Measurements from ENCODE around the gene MICALL1. TPM values are rescaled to one million over a fixed set of nuclear protein-coding genes. Genes with fewer than 3 reads are reported as not detected.
"Not testable (repeated sequence)": the region's sequence is repeated elsewhere in the genome, so short reads cannot be mapped to it uniquely, and the experiment has no call there.

MICALL1 gene
- total RNA-seq, 1 donor from 2014 or later, result 36.4 TPM

DNA sequence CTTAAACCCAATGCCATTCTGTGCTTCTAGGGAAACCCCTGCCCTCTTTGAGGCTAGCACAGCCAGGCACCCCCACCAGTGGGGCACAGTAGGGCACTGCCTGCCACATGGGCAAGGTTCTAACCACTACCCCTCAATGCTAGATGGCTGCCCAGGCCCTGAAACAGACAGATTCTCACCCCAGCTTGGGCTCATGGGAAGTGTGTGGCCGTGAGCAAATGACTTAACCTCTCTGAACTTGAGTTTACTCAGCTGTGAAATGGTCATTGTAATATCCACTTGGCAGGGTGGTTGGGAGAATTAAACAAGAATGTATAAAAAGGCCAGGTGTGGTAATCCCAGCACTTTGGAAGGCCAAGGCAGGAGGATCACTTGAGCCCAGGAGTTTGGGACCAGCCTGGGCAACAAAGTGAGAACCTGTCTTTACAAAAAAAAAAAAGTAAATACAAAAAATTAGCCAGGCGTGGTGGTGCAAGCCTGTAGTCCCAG lies 24.9 kb downstream of the MICALL1 start:
- peak; percentile 35 for DNase-seq

GRCh38 chr22:37931893-37932389 lies 25.8 kb downstream of the MICALL1 start:
- DNase-seq, result no peak

DNA sequence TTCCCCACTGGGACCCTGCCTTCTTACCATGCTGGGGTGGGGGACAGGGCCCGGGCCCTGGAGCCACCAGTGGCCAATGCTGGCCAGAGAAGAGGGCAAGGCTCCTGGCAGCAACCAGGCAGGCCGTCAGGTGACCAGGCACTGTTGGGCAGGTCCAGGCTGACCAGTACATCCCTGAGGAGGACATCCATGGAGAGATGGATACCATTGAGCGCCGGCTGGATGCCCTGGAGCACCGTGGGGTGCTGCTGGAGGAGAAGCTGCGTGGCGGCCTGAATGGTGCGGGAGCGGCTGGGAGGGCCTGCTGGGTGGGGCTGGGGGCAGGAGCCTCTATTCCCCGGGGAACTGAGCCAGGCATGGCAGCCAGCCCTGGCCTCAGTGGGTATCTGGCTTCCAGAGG lies 26.3 kb downstream of the MICALL1 start:
- DNase-seq, result no peak

GRCh38 chr22:37932821-37933578 lies 26.9 kb downstream of the MICALL1 start:
- no peak for DNase-seq

DNA sequence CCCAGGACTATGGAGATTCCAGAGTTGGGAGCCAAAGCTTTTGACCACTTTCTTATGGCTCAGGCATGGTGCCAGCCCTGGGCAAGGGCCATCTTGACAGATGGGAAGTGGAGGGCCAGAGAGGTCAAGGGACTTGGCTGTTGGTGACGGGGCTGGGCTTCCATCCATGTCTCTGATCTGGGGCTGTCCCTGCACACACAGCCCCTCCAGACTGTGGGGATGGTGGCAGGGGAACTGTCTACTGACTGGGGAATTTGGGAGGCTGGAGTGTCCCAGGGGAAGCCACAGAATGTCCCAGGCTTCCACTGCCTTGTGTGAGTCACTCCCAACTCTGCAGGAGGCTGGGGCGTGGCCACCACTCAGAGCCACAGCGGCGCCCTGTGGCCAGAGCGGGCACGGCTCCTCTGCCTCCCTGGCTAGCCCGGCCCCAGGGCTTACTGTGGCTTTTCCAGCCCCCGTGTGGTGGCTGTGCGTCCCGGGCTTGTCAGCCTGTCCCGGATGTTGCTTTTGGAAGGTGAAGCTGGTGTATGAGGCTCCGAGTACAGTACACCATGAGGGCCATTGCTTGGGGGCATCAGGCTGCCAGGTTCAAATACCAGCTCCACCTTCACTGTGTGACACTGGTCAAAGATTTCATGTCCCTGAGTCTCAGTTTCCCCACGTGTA lies 27.7 kb downstream of the MICALL1 start:
- peak; percentile 94 for DNase-seq

DNA sequence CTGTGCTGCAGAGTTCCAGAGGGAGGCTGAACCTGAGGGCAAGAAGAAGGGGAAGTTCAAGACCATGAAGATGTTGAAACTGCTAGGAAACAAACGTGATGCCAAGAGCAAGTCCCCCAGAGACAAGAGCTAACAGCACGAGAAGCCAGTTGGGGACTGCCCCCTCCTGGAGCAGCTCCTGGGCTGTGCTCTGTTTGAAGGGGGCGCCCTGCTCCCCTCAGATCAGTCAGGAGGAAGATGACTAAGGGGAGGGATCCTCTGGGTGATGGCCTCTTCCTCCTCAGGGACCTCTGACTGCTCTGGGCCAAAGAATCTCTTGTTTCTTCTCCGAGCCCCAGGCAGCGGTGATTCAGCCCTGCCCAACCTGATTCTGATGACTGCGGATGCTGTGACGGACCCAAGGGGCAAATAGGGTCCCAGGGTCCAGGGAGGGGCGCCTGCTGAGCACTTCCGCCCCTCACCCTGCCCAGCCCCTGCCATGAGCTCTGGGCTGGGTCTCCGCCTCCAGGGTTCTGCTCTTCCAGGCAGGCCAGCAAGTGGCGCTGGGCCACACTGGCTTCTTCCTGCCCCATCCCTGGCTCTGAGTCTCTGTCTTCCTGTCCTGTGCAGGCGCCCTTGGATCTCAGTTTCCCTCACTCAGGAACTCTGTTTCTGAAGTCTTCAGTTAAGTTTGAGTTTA lies 34.7 kb downstream of the MICALL1 start:
- DNase-seq, result peak; percentile 60

DNA sequence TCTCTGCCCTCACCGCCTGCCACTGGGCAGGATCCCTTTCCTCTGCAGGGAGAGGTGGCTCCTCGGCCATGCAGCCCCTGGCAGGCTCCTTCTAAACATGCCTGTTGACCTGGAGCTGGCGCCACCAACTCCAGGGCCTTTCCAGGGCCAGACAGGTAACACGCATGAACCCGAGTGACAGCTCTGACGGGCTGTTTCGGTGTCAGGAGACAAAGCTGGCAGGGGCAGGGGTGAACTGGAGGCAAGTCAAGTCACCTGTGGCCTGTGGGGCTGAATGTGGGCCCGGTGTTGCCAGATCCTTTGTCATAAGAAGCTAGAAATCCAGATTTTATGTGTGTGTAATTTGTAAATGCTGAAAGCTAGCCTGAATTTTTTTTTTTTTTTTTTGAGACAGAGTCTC lies 36.0 kb downstream of the MICALL1 start:
- no peak for DNase-seq

GRCh38 chr22:37943136-37943824 lies 37.2 kb downstream of the MICALL1 start:
- DNase-seq, result no peak

GRCh38 chr22:37943825-37944198 lies 37.7 kb downstream of the MICALL1 start:
- no peak for DNase-seq

DNA sequence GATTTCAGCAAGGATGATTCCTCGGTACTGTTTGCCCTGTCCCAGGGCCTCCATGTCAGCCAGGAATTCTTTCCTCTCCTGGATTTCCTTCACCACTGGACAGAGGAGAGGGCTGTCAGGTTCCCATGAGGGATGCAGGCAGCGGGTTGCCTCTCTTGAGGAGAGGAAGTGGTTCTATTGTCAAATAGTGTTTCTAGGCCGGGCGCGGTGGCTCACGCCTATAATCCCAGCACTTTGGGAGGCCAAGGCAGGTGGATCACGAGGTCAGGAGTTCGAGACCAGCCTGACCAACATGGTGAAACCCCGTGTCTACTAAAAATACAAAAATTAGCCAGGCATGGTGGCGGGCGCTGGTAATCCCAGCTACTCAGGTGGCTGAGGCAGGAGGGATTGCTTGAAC lies 38.3 kb downstream of the MICALL1 start:
- not testable (repeated sequence) for DNase-seq

DNA sequence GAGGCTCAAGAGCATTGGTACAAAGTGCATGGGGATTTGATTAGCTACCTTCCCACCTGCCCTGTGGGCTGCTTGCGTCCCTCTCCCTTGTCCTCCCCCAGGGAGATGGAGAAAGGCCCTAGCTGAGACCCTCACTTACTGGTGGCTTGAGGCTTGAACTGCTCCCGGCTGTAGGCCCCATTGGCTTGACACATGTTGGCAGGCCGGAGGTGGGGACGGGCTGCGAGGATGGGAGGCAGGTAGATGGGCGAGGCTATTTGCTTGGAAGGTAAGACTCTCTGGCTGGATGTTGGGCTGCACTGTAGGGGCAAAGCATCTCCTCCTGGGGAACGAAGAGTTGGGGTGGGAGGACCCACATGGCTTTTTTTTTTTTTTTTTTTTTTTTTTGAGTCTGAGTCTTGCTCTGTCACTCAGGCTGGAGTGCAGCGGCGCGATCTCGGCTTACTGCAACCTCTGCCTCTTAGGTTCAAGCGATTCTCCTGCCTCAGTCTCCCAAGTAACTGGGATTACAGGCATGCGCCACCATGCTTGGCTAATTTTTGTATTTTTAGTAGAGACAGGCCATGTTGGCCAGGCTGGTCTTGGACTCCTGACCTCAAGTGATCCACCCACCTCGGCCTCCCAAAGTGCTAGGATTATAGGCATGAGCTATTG lies 41.2 kb downstream of the MICALL1 start:
- DNase-seq, result not testable (repeated sequence)

DNA sequence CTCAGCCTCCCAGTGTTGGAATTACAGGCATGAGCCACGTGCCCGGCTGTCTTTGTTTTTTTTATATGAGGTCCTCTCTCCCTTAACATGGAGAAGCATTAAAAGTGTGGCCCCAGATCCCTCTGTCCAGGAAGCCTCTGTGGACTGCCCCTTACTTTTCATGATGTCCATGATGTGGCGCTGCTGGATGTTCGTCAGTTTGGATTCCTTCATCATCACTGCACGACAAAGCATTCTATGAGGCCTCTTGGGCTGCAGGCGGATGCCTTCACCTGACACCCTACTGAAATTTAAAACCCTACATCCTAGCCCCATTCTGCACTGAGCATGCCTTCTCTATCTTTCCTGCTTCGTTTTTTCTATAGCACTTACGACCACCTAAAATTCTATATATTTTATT lies 45.2 kb downstream of the MICALL1 start:
- DNase-seq, result peak; percentile 23

DNA sequence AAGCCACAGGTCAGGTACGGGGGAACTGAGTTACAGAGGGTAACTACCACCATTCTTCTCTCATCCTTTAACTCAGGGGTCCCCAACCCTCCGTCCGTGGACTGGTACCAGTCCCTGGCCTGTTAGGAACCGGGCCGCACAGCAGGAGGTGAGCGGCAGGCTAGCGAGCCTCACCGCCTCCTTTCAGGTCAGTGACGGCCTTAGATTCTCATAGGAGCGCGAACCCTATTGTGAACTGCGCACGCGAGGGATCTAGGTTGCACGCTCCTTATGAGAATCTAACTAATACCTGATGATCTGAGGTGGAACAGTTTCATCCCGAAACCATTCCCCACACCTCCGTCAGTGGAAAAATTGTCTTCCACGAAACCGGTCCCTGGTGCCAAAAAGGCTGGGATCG lies 46.5 kb downstream of the MICALL1 start:
- DNase-seq, result not testable (repeated sequence)

GRCh38 chr22:37953062-37953436 lies 47.0 kb downstream of the MICALL1 start:
- DNase-seq, result no peak

- DNase-seq, result peak; percentile 97
These were observed 47.5 kb downstream of the MICALL1 start, which contains the start of the genes C22orf23 and POLR2F for GRCh38 chr22:37953437-37954179. C22orf23 (minus strand) TSS chr22:37953601; CDS start chr22:37953149, 452 bp downstream. POLR2F (plus strand) TSS chr22:37953699; CDS start chr22:37953788, 89 bp downstream.

DNA sequence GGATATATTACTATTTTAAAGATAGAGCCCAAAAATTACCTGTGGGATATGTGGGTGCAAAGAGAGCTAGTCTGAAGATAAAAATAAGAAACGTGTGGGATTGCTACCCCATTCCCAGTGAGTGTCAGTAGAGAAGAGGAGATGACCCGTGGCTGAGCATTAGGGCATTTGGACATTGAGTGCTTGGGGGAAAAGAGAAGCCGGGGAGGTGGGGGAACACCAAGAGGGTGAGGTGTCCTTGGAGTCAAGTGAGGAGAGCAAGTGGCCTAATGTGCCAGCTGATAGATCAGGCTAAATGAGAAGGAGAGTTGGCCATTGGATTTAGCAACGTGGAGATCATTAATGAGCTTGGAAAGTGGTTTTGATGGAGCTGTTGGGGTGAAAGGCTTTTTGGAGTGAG lies 48.6 kb downstream of the MICALL1 start:
- no peak for DNase-seq

GRCh38 chr22:37955825-37956397 lies 49.8 kb downstream of the MICALL1 start:
- not testable (repeated sequence) for DNase-seq

DNA sequence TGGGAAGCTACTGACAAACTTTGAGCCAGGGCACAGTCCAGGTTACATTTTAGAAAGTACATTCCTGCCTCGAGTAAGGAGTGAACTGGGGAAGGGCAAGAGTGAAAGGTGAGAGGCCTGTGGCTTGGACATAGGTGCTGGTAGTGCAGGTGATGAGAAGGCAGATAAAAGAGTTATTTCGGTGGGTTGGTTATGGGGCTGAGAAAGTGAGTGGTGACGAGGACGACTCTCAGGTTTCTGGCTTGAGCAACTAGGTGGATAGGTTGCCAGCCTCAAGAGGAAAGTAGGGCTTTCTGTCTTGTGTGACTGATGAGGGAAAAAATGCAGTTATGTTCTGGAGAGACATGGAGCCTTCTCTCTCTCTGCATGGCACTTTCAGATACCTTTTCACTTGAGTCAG lies 51.1 kb downstream of the MICALL1 start:
- DNase-seq, result no peak

GRCh38 chr22:37959231-37959825 lies 53.2 kb downstream of the MICALL1 start:
- DNase-seq, result no peak

DNA sequence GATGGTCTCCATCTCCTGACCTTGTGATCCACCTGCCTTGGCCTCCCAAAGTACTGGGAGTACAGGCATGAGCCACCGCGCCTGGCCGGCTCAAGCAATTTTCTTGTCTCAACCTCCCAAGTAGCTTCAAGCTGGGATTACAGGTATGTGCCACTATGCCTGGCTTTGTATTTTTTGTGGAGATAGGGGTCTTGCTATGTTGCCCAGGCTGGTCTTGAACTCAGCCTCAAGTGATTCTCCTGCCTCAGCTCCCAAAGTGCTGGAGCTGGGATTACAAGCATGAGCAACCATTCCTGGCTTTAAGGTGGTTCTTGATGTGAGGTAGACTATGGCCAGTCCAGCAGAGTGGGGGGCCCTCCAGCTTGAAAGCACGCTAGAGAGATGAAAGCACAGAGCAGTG lies 55.0 kb downstream of the MICALL1 start:
- DNase-seq, result no peak
